Measurements from ENCODE around the gene EFCAB8.
"Not testable (repeated sequence)": the region's sequence is repeated elsewhere in the genome, so short reads cannot be mapped to it uniquely, and the experiment has no call there.

EFCAB8 gene

GRCh38 chr20:32959351-32960221, 100.9 kb downstream of the EFCAB8 start:
- no peak for ATAC-seq

- ATAC-seq = no peak
Measured at GRCh38 chr20:32960222-32960518, 101.4 kb downstream of the EFCAB8 start.

- no peak for ATAC-seq
Measured at GRCh38 chr20:32960849-32961731, 102.4 kb downstream of the EFCAB8 start.

- ATAC-seq = no peak
Measured at GRCh38 chr20:32962053-32962452, 103.3 kb downstream of the EFCAB8 start.

GRCh38 chr20:32962646-32963045, 103.9 kb downstream of the EFCAB8 start:
- not testable (repeated sequence) for ATAC-seq

GRCh38 chr20:32963176-32963575, 104.5 kb downstream of the EFCAB8 start:
- no peak for ATAC-seq

- ATAC-seq = no peak
Measured at GRCh38 chr20:32964575-32964974, 105.9 kb downstream of the EFCAB8 start.

GRCh38 chr20:32965115-32965514, 106.4 kb downstream of the EFCAB8 start:
- no peak for ATAC-seq

GRCh38 chr20:32965581-32966373, 107.1 kb downstream of the EFCAB8 start:
- no peak for ATAC-seq

- ATAC-seq = no peak
Measured at GRCh38 chr20:32966382-32966781, 107.7 kb downstream of the EFCAB8 start.

GRCh38 chr20:32966881-32967781, 108.4 kb downstream of the EFCAB8 start:
- ATAC-seq = peak; percentile 55 to 58

- ATAC-seq = peak; percentile 3 to 12
Measured at GRCh38 chr20:32967961-32968457, 109.3 kb downstream of the EFCAB8 start.

GRCh38 chr20:32968478-32969241, 109.9 kb downstream of the EFCAB8 start:
- peak; percentile 21 to 39 for ATAC-seq

GRCh38 chr20:32969356-32970114, 110.8 kb downstream of the EFCAB8 start:
- no peak for ATAC-seq

- no peak for ATAC-seq
Measured at GRCh38 chr20:32970115-32970972, 111.6 kb downstream of the EFCAB8 start.

- ATAC-seq = no peak
Measured at GRCh38 chr20:32970973-32971300, 112.2 kb downstream of the EFCAB8 start.

- ATAC-seq = no peak
Measured at GRCh38 chr20:32971703-32972161, 113.0 kb downstream of the EFCAB8 start.

GRCh38 chr20:32972181-32973076, 113.7 kb downstream of the EFCAB8 start:
- peak; percentile 88 to 89 for ATAC-seq

All from activated CD4-positive, CD25-positive, alpha-beta regulatory T cell treated with anti-CD3 and anti-CD28 coated beads, Interleukin-2, amount 50 U/mL, for 24 hours (primary cell).